Measurements from ENCODE around the gene OTUD1.
"Not testable (repeated sequence)": the region's sequence is repeated elsewhere in the genome, so short reads cannot be mapped to it uniquely, and the experiment has no call there.

Gene OTUD1, protein sequence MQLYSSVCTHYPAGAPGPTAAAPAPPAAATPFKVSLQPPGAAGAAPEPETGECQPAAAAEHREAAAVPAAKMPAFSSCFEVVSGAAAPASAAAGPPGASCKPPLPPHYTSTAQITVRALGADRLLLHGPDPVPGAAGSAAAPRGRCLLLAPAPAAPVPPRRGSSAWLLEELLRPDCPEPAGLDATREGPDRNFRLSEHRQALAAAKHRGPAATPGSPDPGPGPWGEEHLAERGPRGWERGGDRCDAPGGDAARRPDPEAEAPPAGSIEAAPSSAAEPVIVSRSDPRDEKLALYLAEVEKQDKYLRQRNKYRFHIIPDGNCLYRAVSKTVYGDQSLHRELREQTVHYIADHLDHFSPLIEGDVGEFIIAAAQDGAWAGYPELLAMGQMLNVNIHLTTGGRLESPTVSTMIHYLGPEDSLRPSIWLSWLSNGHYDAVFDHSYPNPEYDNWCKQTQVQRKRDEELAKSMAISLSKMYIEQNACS

DNA sequence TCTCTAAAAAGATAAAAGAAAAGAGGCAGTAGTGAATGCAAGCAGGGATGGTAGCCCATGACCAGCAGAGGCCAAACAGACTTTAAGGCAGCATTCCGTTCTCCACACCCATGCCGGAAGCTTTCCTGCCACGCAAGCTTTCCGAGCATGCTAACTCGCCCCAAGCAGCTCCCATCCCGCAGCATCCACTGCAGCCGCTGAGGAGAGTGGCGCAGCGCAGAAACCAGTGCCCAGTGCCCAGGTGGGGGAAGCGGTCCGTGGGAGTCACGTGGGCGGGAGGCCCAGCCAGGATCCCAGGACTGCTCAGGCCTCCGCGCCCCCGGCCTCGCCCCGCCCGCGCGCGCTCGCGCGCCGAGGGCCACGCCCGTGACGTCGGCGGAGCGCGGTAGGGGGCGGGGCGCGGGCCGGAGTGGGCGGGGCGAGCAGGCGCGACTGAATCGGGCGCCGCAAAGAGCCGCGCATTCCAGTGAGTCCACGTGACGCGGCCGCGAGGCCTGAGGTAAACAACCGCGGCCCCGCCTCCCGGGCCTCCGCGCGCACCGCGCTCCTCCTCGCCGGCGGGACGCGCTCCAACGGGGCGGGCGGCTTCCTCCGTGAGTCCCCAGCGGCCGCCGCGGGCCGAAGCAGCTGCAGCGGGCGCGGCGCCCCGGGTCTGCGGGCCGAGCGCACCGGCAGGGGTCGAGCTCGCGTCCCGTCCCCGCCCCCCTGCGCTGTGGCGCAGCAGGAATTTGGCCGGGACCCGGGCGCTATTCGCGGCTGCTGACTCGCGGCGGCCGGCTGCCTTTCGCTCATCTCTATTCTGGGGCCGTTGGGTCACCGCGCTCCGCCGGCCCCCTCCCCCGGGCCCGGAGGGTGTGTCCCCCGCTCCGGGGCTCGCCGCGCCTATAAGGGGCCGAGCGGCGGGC is at the start of gene OTUD1:
OTUD1 (plus strand) TSS at position 529 of the 905 bp plus-strand sequence. CDS start 383 bp downstream, outside the sequence.
- peak; percentile 90 to 96 for DNase-seq (ENCODE audit: low read depth in 1 of 2, low spot score in 1 of 2)

- not testable (repeated sequence) for DNase-seq (ENCODE audit: low read depth in 1 of 2, low spot score in 1 of 2)
Observed at GRCh38 chr10:23390408-23390807, 48.5 kb upstream of the OTUD1 start.

- DNase-seq (ENCODE audit: low read depth in 1 of 2, low spot score in 1 of 2) = no peak
Observed at GRCh38 chr10:23390809-23391208, 48.1 kb upstream of the OTUD1 start.

DNA sequence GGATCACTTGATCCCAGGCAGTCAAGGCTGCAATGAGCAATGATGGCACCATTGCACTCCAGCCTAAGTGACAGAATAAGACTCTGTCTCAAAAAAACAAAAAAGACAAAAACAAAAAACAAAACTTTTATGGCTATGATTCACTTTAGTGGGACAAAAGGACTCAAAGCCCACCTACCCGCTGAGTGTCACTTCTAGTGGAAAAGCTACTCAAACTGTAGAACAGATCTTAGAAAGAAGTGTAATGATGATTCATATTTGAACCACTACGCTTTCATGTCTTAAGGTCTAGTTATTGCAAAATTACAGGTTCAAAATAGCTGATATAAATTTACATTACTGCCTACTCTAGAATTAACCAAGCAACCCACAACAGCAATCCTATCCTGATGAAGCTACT is 47.1 kb upstream of the OTUD1 start:
- DNase-seq (ENCODE audit: low read depth in 1 of 2, low spot score in 1 of 2) = no peak

DNA sequence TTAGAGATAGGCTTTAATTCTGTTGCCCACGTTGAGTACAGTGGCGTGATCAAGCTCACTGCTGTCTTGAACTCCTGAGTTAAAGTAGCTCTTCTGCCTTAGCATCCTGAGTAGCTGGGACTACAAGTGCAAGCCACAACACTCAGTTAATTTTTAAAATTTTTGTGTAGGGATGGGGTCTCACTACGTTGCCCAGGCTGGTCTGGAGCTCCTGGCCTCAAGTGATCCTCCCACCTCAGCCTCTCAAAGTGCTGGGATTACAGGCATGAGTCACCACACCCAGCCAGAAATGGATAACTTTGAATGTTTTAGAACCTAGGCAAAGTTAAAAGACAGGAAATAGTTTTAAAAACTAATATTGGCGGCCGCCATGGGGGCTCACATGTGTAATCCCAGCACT is 43.9 kb upstream of the OTUD1 start:
- no peak for DNase-seq (ENCODE audit: low read depth in 1 of 2, low spot score in 1 of 2)

- no peak for DNase-seq (ENCODE audit: low read depth in 1 of 2, low spot score in 1 of 2)
Observed at GRCh38 chr10:23396695-23397094, 42.2 kb upstream of the OTUD1 start.

DNA sequence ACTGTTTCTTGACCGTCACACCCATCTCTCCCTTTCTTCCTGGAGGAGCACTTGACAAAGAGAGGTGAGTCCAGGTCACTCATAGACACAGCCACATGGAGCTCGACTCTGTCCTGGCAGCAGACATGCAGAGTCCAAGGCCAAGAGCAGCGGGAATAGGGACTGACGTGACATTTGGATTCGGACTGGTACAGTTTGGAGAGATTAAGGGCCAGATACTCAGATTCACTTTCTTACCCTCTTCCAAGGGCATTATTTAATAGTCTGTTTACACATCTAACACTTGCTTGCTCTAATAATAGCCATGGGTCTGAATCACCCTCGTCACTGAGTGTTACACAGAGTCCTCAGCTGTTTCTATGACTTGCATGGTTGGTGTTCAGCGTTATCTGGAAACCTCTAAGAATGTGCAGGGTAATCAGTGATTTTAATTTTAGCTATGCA is 39.2 kb upstream of the OTUD1 start:
- DNase-seq (ENCODE audit: low read depth in 1 of 2, low spot score in 1 of 2) = no peak

DNA sequence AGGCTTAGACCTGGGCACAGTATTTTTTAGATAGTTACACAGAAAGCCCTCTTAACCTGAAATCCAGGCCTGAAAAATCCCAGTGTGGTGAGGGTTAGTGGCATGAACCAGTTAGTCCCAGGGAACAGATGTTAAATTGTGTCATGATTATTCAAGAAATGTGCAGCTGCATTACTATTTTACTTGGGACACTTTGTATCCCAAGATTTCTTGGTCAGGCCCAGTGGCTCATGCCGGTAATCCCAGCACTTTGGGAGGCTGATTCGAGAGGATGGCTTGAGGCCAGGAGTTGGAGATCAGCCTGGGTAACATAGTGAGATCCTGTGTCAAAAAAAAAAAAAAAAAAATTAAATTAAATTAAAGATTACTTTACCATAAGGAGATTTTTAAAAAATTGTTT is 36.0 kb upstream of the OTUD1 start:
- DNase-seq (ENCODE audit: low read depth in 1 of 2, low spot score in 1 of 2) = no peak

DNA sequence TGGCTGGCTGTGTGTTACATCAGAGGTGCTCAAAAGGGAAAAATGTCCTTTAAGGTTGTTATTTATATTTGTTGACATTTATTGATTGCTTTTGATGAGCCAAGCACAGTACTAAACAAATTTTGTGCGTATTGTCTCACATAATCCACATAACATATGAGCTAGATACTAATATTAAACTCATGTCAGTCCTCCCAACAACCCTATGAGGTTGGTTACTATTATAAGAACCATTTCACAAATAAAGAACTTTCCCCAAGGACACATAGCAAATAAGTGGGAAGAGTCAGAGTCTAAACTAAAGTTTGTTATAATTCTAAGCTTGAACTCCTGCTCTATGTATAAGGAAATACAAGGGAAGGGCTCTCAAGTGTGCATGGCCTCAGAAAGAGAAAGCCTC is 35.6 kb upstream of the OTUD1 start:
- no peak for DNase-seq (ENCODE audit: low read depth in 1 of 2, low spot score in 1 of 2)

DNA sequence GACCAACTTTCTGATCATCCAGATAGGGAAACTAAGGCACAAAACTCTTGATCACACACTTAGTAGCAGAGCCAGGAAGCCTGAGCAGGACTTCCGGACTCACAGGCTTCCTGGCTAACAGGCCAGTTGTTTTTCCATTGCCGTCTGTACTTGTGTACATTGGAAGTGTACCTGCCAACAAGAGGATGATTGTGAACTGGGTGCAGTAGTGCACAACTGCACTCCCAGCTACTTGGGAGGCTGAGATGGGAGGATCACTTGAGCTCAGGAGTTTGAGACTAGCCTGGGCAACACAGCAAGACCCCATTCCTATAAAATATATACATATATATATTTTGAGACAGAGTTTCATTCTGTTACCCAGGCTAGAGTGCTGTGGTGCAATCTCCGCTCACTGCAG is 35.2 kb upstream of the OTUD1 start:
- no peak for DNase-seq (ENCODE audit: low read depth in 1 of 2, low spot score in 1 of 2)

DNA sequence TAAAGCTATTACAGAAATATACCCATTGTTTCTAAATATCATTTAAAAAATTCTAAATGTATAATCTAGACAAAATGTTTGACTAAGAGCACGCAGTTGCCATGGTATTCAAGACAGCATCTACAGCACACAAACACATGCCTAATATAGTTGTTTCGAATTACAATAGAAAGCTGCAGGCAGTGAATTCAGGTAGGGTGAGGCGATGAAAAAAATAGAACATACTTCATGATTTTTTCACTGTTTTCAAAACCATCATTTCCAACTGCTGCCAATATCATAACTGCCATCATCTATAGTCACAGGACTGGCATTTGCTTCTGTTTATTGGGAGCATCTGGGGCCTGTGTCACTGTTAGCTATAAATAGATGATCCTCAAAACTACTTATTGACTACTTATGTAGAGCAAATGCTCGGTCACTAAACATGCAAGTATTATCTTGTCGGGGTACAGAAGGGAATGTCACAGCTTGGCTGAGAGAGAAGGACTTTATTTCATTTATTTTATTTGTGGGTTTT is 34.4 kb upstream of the OTUD1 start:
- DNase-seq (ENCODE audit: low read depth in 1 of 2, low spot score in 1 of 2) = no peak

DNA sequence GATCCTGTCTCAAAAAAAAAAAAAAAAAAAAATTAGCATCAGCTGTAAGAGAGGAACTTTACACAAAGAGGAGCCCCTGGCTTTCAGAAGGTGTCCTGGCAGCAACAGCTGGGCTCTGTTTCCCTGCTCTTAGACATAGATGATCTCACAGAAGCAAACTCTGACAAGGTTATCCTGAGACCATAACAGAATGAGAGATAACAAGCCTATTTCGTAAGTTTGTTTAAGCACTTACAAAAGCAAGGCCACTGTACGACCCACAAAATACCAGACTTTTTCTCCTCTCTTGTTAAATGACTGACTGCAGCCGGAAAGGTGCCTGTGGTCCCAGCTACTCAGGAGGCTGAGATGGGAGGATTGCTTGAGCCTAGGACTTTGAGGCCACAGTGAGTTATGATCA is 33.3 kb upstream of the OTUD1 start:
- DNase-seq (ENCODE audit: low read depth in 1 of 2, low spot score in 1 of 2) = no peak

- no peak for DNase-seq (ENCODE audit: low read depth in 1 of 2, low spot score in 1 of 2)
Observed at GRCh38 chr10:23406409-23406808, 32.5 kb upstream of the OTUD1 start.

- DNase-seq (ENCODE audit: low read depth in 1 of 2, low spot score in 1 of 2) = no peak
Observed at GRCh38 chr10:23408330-23408976, 30.4 kb upstream of the OTUD1 start.

DNA sequence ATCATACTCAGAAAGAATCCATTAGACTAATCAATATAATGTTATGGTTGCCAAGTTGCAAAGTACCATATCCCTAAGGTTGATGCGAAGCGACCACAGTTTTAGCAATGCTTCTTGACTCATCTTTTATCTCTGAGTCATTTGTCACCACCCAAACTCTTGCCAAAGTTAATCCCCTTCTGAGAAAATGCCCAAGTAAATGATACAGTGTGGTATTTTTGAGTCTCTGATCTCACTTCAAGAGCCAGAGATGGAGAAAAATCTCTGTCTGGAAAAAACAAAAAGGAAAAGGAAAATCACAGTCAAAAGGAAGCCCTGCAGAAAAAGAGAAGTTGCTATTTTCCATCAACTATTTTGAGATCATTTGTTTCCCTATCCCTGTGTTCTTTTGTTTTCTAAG is 26.7 kb upstream of the OTUD1 start:
- no peak for DNase-seq (ENCODE audit: low read depth in 1 of 2, low spot score in 1 of 2)

DNA sequence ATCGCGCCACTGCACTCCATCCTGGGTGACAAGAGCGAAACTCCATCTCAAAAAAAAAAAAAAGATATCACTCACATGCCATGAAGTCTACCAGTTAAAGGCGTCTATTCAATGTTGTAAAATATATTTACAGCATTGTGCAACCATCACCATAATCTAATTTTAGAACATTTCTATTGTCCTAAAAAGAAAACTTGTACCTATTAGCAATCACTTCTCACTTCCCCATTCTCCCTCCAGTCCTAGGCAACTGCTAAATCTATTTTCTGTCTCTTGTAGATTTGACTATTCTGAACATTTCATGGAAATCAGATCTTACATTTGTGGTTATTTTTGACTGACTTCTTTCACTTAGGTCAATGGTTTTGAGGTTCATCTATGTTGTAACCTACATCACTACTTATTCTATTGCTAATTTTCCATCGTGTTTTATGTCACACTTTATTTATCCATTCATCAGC is 25.2 kb upstream of the OTUD1 start:
- no peak for DNase-seq (ENCODE audit: low read depth in 1 of 2, low spot score in 1 of 2)

DNA sequence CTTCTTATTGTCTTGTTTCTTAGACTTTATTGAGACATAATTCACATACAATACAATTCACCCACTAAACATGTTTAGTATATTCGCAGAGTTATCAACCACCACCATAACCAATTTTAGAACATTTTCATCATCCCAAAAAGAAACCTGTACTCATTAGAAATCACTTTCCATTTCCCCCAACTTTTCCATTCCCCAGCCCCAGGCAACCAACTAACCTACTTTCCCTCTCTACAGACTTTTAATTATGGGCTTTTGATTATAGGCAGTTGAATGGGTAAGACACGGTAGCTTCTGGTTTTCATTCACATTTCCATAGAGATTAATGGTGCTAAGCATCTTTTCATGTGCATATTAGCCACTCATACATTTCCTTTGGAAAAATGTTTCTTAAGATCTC is 24.2 kb upstream of the OTUD1 start:
- no peak for DNase-seq (ENCODE audit: low read depth in 1 of 2, low spot score in 1 of 2)

DNA sequence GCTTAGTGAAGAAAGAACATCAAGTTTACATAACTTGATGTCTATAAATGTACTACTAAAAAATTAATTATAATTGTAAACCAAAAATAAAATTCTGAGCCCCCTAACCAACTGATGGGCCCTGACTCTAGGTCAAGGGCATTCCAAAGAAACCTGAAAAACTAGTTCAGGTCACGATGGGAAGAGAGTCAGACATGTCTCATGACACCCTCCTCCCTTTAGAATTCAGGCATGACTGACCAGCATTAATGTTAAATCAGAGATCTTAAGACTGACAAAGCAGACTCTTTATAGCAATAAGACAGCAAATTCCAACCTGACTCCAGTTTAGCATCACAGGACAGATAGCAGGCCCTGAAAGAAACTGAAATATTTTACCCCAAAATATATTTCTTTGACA is 21.6 kb upstream of the OTUD1 start:
- no peak for DNase-seq (ENCODE audit: low read depth in 1 of 2, low spot score in 1 of 2)

DNA sequence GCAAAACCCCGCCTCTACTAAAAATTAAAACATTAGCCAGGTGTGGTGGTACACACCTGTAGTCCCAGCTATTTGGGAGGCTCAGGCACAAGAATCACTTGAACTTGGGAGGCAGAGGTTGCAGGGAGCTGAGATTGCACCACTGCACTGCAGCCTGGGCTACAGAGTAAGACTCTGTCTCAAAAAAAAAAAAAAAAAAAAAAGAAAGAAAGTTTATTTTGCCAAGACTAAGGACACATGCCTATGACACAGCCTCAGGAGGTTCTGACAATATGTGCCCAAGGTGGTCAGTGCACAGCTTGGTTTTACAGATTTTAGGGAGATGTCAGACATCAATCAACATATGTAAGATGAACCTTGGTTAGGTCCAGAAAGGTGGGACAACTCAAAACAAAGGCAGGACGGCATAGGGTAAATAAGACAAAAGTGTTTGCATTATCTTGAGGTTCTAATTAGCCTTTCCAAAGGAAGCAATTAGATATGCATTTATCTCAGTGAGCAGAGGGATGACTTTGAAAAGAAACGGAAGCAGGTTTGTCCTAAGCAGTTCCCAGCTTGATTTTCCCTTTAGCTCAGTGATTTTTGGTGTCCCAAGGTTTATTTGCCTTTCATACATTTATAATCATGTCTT is 20.7 kb upstream of the OTUD1 start:
- no peak for DNase-seq (ENCODE audit: low read depth in 1 of 2, low spot score in 1 of 2)

- DNase-seq (ENCODE audit: low read depth in 1 of 2, low spot score in 1 of 2) = no peak
Observed at GRCh38 chr10:23419201-23419600, 19.7 kb upstream of the OTUD1 start.
